HG02763 (cell line): ENCODE measurements around the gene CPSF4.
"Not testable (repeated sequence)": the region's sequence is repeated elsewhere in the genome, so short reads cannot be mapped to it uniquely, and the experiment has no call there.

Experiments
- ATAC-seq: cut with Tn5 transposase; IDR thresholded peaks from one replicate; pipeline ENCODE4 v1.9.1; 2021; ENCODE audit warnings: mild to moderate bottlenecking, moderate library complexity; ENCODE audit not compliant: unreplicated experiment

The CPSF4 gene

GRCh38 chr7:99485094-99485493 lies 46.4 kb downstream of the CPSF4 start:
- no peak for ATAC-seq

GRCh38 chr7:99489235-99489634 lies 50.5 kb downstream of the CPSF4 start:
- no peak for ATAC-seq

GRCh38 chr7:99490878-99491277 lies 52.1 kb downstream of the CPSF4 start:
- no peak for ATAC-seq

- ATAC-seq = no peak
Observed at GRCh38 chr7:99493823-99494222, 55.1 kb downstream of the CPSF4 start.

GRCh38 chr7:99497766-99498545 lies 59.2 kb downstream of the CPSF4 start:
- no peak for ATAC-seq

GRCh38 chr7:99498546-99498944 lies 59.8 kb downstream of the CPSF4 start:
- ATAC-seq = no peak

GRCh38 chr7:99499371-99499720 lies 60.6 kb downstream of the CPSF4 start:
- ATAC-seq = no peak

GRCh38 chr7:99499721-99500636 lies 61.2 kb downstream of the CPSF4 start, which contains the start of gene ZNF394:
ZNF394 (minus strand) TSS chr7:99500281; CDS start chr7:99500093, 188 bp downstream.
- ATAC-seq = peak; percentile 40

GRCh38 chr7:99500637-99501009 lies 61.9 kb downstream of the CPSF4 start:
- ATAC-seq = no peak

- not testable (repeated sequence) for ATAC-seq
Observed at GRCh38 chr7:99501236-99501635, 62.5 kb downstream of the CPSF4 start.

GRCh38 chr7:99504281-99504602 lies 65.5 kb downstream of the CPSF4 start:
- ATAC-seq = no peak

GRCh38 chr7:99504603-99505323 lies 66.0 kb downstream of the CPSF4 start, which contains the start of gene ZKSCAN5:
ZKSCAN5 (plus strand) TSS chr7:99504662; CDS start chr7:99506045, 1,383 bp downstream.
- ATAC-seq = peak; percentile 84

- ATAC-seq = no peak
Observed at GRCh38 chr7:99505324-99505662, 66.5 kb downstream of the CPSF4 start.
